Progenitor cell of endocrine pancreas (in vitro differentiated cells): ENCODE measurements around the gene TPCN2. TPM values are rescaled to one million over a fixed set of nuclear protein-coding genes. Genes with fewer than 3 reads are reported as not detected.

Source experiments
- DNase-seq: peaks from one replicate; pipeline ENCODE4 v3.0.0; 2021; ENCODE audit warnings: low spot score; ENCODE audit not compliant: unreplicated experiment
- H3K27ac Mint-ChIP-seq: 2 replicates; pipeline ENCODE4 v1.8.0; 2021; ENCODE audit warnings: mild to moderate bottlenecking, moderate library complexity, mixed read lengths
- H3K27me3 Mint-ChIP-seq: 2 replicates; pipeline ENCODE4 v1.8.0; 2021; ENCODE audit warnings: mixed read lengths
- H3K36me3 Mint-ChIP-seq: 2 replicates; pipeline ENCODE4 v1.8.0; 2022; ENCODE audit warnings: mixed read lengths; ENCODE audit not compliant: insufficient read depth
- H3K4me1 Mint-ChIP-seq: 2 replicates; pipeline ENCODE4 v1.8.0; 2021; ENCODE audit warnings: low read depth, mixed read lengths
- H3K4me3 Mint-ChIP-seq: 2 replicates; pipeline ENCODE4 v1.8.0; 2021; ENCODE audit warnings: low read depth, mild to moderate bottlenecking, moderate library complexity, mixed read lengths
- H3K9me3 Mint-ChIP-seq: 2 replicates; pipeline ENCODE4 v1.8.0; 2021; ENCODE audit warnings: low read depth, mixed read lengths
- total RNA-seq: library from RNA; stranded (reverse); gene quantifications from 2 replicates; pipeline ENCODE4 v1.2.1, GENCODE V29; 2021
- TF ChIP-seq, protein P1 (sequence below): fragments of 200-600 bp; sonication (generic); IDR thresholded peaks from one replicate; pipeline ENCODE4 v1.5.0; 2021; ENCODE audit warnings: antibody characterized with exemption, mild to moderate bottlenecking; ENCODE audit not compliant: unreplicated experiment

The TPCN2 gene
- total RNA-seq, 1 donor from 2014 or later, result 19.7 TPM

DNA sequence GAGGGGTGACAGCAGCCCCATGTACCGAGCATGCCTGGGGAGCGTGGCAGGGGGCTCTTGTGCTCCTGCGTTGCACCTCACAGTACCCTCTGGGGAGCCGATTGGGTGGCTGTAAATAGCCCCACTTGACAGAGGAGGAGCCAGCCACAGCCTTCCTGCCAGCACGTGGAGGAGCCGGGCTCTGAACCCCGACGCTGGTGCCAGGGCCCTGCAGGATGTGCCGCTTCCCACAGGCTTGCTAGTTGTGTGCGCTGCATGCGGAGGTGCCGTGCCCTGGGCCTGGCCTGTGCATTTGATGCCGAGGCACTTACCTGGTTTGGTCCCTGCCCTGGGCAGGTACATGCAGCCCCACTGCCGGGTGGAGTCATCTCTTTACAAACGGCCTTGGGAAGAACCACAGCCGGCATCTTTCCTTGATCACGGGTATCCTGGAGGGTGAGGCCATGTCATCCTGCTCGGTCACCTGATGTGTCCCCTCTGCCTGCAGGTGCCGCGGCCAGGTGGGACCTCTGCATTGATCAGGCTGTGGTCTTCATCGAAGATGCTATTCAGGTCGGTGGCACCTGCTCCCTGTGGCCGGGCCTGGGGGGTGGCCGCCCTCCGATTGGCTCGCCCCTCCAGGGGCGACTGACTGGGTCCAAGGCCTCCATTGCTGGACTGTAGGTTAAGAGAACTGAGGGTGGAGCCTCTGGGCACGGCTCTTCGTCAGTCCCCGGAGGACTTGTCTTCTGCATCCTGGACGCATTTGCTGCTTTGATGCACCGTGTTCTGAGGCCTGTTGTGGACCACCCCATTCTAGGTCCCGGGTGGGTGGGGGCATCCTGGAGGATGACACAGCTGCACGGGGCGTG, 5.0 kb downstream of the TPCN2 start:
- peaks cover 10% of the 10 kb centered on the region for H3K4me1 Mint-ChIP-seq
- H3K4me3 Mint-ChIP-seq, result no peak overlapping the region
- DNase-seq, result no peak
- peaks cover 3% of the 10 kb centered on the region for H3K36me3 Mint-ChIP-seq
- H3K9me3 Mint-ChIP-seq, result no peaks in the 10 kb centered on the region
- no peak overlapping the region for H3K27ac Mint-ChIP-seq
- H3K27me3 Mint-ChIP-seq, result no peaks in the 10 kb centered on the region
- TF ChIP-seq, protein P1, sequence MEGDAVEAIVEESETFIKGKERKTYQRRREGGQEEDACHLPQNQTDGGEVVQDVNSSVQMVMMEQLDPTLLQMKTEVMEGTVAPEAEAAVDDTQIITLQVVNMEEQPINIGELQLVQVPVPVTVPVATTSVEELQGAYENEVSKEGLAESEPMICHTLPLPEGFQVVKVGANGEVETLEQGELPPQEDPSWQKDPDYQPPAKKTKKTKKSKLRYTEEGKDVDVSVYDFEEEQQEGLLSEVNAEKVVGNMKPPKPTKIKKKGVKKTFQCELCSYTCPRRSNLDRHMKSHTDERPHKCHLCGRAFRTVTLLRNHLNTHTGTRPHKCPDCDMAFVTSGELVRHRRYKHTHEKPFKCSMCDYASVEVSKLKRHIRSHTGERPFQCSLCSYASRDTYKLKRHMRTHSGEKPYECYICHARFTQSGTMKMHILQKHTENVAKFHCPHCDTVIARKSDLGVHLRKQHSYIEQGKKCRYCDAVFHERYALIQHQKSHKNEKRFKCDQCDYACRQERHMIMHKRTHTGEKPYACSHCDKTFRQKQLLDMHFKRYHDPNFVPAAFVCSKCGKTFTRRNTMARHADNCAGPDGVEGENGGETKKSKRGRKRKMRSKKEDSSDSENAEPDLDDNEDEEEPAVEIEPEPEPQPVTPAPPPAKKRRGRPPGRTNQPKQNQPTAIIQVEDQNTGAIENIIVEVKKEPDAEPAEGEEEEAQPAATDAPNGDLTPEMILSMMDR, result no peak

DNA sequence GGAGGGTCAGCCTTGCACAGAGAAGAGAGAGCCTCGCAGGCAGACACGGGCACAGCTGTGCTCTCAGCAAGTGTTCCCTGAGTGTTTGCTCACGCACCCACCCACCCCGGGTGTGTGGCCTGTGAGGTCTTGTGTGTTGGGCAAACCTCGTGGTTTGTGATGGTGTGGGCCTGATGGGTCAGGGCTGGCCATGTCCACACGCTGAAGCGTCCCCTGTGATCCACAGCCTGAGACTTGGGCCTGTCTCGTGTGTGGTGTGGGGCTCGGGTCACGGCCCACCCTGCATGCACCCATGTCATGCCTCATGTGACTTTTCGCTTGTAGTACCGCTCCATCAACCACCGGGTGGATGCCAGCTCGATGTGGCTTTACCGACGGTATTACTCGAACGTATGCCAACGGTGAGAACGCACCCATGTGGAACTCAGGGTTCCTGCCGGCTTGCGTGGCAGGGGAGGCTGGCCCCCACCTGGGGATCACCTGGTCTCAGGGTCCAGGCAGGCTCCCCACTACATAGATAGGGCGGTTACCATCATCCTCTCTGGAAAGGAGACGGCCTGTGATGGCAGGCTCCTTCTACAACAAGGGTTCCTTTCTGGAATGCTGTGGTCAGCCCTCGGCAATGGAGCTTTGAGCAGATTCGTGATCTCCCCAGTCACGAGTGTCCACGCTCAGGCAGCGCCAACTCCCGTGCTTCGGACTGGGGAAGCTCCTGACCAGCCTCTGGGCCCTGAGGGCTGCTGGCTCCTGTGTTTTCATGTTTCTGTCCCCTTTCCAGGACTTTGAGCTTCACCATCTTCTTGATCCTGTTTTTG, 5.9 kb downstream of the TPCN2 start:
- Mint-ChIP-seq H3K4me3 (no peak overlapping the region), H3K9me3 (no peaks in the 10 kb centered on the region), H3K27ac (no peak overlapping the region), H3K4me1 (peaks cover 10% of the 10 kb centered on the region), H3K36me3 (peaks cover 3% of the 10 kb centered on the region), H3K27me3 (no peaks in the 10 kb centered on the region)
- TF ChIP-seq, protein P1, result no peak
- no peak for DNase-seq

DNA sequence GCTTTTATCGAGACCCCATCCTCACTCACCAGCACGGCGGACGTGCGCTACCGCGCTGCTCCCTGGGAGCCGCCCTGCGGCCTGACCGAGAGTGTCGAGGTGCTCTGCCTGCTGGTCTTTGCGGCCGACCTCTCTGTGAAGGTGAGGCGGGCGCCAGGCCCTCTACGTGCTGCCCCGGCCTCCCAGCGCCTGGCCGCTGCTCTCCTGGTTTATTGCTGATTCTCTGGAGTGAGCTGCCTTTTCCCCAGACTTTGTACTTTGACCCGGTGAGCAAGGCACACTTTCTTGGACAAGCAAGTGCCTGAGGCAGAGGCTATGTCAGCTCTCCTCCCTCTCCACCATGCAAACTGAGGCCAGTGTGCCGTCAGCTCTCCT, 6.5 kb downstream of the TPCN2 start:
- Mint-ChIP-seq H3K9me3 (no peaks in the 10 kb centered on the region), H3K27me3 (no peaks in the 10 kb centered on the region), H3K36me3 (peaks cover 3% of the 10 kb centered on the region), H3K27ac (no peak overlapping the region), H3K4me3 (no peak overlapping the region), H3K4me1 (peaks cover 9% of the 10 kb centered on the region)
- TF ChIP-seq, protein P1, result no peak
- DNase-seq, result no peak

DNA sequence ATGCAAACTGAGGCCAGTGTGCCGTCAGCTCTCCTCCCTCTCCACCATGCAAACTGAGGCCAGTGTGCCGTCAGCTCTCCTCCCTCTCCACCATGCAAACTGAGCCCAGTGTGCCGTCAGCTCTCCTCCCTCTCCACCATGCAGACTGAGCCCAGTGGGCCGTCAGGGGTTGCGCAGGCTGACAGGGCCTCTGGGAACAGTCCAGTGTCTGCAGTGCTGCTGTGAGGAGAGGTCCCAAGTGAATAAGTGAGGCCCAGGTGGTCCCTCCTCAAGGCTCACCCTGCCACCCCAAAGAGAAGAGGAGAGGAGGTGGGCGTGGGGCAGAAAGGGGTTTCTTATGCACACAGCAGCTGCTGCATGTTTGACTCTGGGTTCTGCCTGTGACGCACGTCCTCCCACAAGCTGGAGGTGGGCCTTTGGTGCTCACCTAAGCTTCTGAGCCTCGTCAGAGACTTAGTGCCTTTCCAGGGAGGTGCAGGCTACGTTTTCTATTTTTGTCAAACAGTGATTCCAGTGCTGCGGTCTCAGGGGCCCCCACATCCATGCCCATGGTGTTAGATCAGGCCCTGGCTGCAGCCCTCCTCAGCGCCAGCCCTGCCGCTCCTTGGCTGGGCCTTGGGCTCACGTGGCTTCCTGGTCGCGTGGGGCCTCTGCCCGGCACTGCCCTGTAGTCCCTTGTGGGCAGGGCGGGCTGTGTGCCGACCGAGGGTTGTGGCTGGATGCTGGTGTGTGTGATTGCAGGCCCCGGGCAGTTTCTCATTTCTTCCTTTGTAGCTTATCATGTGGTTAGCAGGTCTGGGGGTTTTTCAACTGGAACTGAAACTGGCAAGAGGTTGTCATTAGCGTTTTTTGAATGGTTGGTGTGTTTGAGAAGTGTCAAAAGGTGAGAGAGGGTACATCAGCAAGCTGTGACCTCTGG, 7.1 kb downstream of the TPCN2 start:
- no peak for DNase-seq
- H3K27ac Mint-ChIP-seq, result no peak overlapping the region
- H3K4me1 Mint-ChIP-seq, result peaks cover 9% of the 10 kb centered on the region
- H3K9me3 Mint-ChIP-seq, result no peaks in the 10 kb centered on the region
- no peaks in the 10 kb centered on the region for H3K27me3 Mint-ChIP-seq
- H3K4me3 Mint-ChIP-seq, result no peak overlapping the region
- H3K36me3 Mint-ChIP-seq, result peaks cover 3% of the 10 kb centered on the region
- TF ChIP-seq, protein P1, result no peak

DNA sequence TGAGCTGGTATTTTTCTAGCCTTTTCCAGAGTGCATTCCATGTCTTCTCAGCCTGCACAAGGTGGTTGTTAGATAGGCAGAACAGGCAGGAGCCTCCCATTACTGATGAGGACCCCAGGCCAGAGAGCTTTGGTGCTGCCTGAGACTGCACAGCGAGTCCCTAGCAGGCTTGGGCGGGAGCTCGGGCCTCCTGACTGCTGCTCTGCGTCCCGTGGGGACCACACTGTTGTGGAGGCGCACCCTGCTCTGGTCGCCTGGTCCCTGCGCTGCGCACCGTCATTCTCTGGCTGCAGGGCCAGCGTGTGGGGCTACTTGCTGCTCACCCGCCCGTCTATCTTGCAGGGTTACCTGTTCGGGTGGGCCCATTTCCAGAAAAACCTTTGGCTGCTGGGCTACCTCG, 8.5 kb downstream of the TPCN2 start:
- no peaks in the 10 kb centered on the region for H3K27me3 Mint-ChIP-seq
- DNase-seq, result no peak
- TF ChIP-seq, protein P1, result no peak
- H3K9me3 Mint-ChIP-seq, result no peaks in the 10 kb centered on the region
- H3K4me3 Mint-ChIP-seq, result no peak overlapping the region
- no peak overlapping the region for H3K27ac Mint-ChIP-seq
- H3K4me1 Mint-ChIP-seq, result peaks cover 6% of the 10 kb centered on the region
- H3K36me3 Mint-ChIP-seq, result peaks cover 3% of the 10 kb centered on the region
